ENCODE measurements around the gene CAMK2A.

The CAMK2A gene

DNA sequence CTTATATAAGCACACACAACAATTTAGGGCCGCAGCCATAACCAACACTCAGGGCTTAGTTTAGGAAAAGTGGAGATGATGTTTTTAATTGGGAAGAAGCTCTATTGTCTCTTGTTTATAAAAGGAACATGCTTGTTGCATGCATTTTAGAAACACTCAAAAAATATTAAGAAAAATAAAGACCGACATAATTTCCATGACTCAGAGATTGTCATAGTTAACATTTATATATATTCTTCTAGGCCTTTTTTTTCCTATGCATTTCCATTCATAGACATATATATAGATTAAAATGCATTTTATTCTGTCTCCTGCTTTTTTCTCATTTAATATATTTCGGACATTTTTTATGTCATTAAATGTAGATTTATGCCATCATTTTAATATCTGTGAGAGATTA lies 26.7 kb upstream of the CAMK2A start:
- no peak for DNase-seq (ENCODE audit: low read depth)

DNA sequence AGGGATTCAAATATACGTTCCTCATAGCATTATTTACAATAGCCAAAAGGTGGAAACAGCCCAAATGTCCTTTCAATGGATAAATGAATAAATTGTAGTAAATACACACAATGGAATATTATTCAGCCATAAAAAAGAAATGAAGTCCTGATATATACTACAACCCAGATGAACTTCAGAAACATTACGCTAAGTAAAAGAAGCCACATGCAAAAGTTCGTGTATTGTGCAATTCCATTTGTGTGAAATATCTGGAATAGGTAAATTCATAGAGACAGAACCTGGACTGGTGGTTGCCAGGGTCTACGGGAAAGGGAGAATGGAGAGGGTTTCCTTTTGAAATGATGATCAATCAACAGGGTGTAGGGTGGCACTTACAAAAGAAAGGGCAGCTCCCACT lies 25.7 kb upstream of the CAMK2A start:
- DNase-seq (ENCODE audit: low read depth), result no peak

DNA sequence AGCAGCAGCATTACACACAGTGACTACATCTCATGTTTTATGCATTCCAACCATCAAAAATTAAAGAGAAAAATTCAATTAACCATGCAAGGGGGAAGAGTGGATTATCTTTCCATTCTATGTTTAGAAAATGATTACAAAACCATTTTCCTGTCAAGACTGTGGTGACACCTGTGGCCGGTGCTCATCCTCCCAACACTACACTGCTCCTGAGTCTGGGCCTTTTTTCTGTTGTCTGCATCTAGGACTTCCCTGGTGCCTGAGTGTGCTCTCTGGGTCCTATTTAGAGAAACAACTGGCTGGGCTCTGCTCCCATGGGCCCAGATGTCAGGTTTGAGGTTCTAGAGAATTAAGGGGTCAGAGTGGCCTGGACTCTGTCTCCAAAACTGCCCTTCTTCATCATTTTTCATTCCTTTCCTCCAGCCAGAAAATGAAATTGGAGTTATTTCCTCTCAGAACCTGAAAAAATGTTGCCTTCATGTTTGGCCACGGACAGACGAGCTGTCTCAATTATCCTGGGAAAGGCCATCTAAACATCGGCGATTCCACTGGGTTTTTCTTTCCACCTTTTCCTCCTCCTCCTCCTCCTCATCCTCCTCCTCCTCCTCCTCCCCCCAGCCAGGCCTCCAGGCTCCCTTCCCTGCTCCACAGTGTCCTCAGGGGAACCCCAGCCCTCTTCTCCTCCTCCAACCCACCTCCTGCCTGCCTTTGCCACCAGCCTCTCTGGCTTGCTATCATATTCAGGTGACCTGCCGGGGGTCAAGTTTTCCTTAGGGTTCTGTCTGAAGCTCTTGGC lies 24.5 kb upstream of the CAMK2A start:
- no peak for DNase-seq (ENCODE audit: low read depth)

DNA sequence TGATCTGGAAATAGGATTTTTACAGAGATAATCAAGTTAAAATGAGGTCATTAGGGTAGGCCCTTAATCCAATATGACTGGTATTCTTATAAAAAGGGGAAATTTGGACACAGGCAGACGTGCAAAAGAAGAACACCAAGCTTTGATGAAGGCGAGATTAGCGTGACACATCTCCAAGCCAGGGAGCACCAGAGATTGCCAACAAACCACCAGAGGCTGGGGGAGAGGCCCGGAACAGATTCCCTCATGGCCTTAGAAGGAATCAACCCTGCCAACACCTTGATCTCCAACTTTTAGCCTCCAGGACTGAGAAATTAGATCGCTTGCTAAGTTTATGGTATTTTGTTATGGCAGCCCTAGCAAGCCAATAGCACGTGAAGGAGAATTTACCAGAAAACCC lies 23.9 kb upstream of the CAMK2A start:
- no peak for DNase-seq (ENCODE audit: low read depth)

DNA sequence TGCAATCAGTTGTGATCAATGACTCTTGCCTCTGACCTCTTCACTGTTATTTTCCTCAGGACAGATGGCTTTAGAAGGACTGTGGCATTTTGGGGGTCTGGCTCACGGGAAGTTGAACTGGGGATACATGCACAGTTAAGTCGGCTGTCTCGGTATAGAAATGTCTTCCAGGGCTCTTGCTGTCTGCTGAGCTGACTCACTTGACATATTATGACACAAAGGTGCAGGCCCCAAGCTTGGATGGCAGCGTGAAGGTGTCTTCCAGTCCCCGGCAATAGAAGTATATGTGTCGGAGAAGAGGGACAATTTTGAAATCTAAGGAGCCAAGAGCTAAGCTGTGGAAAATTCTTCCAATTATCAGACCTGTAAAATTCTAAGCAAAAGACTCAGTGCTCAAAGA lies 22.9 kb upstream of the CAMK2A start:
- no peak for DNase-seq (ENCODE audit: low read depth)

DNA sequence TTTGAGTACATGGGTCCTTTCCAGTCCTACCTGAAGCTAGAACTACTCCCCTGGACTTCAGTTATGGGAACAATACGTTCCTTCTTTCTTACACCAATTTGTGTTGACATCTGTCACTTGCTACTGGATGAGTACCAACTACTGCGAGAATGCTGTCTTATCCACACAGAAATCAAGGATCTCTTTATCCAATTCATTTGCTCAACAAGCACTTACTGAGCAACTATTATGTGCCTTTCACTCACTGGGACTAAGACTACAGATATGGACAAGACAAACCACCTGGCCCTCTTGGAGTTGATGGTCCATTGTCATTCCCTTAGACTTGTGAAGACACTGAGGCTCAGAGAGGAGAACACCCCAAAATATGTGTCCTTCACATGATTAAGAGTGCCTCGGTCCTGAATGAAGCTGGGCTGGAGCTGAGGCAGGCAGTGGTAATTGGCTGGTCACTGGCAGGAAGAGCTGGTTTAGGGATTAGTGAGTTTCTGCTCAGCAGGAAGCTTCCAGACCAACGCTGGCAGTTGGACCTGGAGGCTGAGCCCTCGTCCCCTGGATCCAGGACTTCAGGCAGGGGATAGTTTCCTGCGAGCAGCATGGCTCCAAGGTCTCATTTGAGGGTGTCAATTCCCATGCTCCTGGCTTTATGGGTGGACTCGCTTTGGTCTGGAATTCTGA lies 21.6 kb upstream of the CAMK2A start:
- DNase-seq (ENCODE audit: low read depth), result no peak

DNA sequence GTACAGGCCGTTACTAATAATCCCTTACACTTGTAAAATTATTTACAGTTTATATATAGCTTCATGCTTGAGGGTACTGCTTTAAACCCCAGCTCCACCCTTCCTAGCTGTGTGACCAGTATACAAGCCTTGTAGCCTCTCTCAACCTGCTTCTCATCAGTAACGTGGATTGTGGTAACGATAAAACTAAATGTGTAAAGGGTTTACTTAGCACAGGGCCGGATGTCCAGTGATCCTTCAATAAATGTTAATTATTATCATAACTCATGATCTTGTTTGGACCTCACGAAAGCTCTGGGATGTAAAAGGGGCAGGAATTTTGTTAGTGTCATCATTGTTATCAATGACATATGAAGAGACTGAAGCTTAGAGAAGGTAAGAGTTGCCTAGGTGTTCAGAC lies 20.7 kb upstream of the CAMK2A start:
- no peak for DNase-seq (ENCODE audit: low read depth)

DNA sequence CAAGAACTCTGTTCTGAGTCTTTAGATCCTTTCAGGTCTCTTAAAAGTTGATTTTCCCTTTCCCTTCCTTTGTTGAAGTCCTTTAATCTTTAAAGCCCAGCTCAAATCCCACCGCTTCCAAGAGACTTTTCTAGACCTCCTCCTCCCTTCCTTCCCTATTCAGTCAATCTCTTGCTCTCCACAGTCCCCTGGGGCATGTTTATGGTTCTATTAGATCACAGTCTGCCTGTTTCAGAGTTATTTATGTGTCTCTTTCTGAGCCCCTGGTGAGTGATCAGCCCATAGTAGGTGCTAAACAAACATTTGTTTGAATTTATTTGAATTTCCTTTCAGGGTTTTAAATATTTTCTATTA lies 20.3 kb upstream of the CAMK2A start:
- no peak for DNase-seq (ENCODE audit: low read depth)

DNA sequence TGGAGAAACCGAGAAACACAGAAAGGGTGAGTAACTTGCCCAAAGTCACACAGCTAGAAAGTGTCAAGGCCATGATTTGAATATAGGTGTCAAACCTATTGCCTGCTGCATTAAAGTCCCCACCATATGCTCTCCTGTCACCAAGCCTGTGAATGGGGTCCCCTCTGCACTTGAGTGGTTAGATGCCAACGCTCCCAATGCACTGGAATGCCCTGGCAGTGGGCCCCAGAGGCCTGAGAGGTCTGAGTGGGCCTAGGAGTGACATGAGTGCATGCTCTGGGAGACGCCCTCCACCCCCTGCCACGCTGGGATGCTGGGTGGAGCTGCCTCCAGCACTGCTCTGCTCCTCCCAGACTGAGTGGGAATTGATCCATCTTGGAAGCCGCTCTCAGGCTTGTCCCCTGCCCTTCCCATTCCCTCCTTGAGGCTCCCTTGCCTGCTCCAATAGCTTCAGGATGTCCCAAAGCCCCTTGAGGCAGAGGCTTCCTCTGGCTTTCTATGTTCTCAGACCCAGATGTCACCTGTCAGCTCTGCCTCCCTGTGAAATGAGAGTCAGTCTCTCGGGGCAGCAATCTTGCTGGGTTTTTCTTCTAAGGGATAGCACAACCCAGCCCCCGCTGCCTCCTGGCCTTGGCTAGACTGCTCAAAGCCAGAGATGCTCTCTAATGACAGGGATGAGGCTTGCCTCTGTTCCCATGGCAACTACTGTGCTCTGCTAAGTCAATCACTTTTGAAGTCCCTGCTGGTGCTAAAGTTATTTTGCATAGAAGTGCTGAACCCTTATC lies 19.7 kb upstream of the CAMK2A start:
- no peak for DNase-seq (ENCODE audit: low read depth)

DNA sequence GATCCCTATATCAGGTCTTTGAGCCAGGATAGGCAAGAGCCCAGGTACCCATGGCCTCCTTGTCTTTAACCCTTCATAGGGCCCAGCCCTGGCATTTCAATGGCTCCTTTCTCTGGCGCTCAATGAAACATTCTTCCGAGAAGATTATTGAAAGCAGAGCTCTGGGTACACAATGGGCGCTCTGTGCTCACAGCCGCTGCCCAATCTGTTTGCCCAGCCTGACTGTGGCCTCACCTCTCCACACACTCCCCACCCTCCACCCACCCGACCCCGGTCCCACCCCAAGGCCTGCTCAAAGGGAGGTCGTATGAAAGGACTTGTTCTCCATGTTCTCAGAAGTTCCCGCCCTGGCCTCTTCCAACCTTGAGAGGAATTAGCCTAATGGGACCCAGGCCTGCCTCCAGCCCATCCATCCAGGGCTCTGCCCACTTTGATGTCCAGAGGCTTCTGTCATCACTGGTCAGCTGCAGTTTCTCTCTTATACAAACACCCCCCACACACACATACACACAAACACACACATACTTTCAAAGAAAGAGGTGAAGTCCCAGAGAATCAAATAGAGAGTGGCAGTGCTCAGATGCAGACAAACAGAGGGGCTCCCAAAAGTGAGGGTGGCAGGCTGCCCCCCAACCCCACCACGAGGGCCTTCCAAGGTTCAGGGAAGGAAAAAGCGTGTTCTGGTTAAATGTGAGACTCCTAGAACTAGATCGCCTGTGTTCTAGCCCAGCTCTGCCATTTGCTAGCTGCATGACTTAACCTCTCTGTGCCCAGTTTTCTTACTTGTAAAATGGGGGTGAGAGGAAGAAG lies 18.2 kb upstream of the CAMK2A start:
- DNase-seq (ENCODE audit: low read depth), result no peak

DNA sequence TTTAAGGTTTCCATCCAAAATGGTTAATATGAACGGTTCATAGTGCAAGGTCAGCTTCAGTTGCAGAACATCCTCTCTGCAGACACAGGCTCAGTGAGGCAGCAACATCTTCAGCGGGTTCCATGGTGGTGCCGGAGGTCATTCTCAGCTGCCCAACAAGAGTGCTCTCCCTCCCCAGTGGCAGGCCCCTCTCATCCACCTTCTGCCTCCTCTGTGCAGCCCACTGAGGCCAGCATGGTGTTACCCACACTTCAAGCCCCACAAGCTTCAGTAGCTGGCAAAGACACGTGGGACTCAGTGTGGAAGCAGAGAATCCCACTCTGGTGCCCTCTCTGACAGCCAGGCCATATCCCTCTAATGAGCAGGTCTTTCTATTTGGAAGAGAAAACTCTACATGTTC lies 17.2 kb upstream of the CAMK2A start:
- DNase-seq (ENCODE audit: low read depth), result no peak

DNA sequence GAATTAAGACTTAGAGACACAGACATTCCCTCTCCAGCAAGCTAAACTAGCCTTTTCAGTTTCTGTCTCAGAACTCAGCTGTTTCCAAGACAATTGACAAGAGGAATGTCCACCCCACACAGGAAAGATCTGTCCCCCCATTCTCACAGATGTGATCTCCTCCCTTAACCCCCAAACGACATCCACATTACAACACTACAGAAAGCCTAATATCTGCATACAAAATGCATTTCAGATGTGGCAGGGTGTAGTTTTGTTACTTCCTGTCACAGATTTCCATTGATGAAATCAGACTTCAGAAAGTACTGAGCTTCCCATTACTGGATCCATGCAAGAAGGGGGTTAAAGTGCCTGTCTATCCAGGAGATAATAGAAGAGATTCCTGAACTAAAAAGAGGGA lies 16.0 kb upstream of the CAMK2A start:
- no peak for DNase-seq (ENCODE audit: low read depth)

DNA sequence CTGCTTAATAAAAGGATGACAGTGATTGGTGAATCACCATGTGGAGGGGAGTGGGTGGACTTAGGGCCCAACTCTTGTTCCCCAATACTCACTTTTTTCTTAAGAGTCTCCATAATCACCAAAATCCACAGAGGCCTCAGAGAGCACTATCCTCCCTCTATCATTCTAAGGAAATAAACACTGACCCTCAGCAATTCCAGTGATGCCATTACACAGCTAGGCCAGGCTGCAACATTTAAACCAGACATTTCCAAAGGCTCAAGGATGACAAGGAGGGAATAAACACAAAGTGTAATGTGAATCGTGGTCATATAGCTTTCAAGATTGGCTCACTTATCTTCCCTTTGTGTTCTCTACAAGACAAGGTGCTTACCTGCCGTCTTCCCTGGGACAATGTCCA lies 15.5 kb upstream of the CAMK2A start:
- no peak for DNase-seq (ENCODE audit: low read depth)

DNA sequence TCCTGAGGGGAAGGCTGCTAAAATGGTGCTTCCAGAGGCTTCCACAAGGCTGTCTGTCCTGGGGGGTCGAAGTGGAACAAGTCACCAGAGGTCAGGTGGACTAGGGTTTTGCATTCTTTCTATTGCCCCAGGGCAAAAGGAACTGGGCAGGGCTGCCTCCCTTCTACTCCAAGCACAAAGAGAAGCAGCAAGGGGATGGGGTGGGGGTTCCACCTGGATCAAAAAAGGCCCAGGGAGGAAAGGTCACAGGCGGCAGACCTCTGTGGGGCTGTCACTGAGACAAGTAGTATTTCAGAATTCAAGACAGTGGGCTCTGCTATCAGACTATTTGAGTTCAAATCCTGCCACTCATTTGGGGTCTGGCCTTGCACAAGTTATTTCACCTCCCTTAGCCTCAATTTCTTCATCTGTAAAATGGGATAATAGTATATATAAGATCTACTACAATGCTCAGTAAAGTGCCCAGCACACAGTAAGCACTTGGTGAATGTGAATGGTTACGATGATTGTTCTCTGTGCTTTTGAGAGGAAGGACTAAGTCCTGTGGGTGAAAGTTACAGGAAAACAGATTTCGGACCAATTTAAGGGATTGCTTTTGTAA lies 15.0 kb upstream of the CAMK2A start:
- no peak for DNase-seq (ENCODE audit: low read depth)

DNA sequence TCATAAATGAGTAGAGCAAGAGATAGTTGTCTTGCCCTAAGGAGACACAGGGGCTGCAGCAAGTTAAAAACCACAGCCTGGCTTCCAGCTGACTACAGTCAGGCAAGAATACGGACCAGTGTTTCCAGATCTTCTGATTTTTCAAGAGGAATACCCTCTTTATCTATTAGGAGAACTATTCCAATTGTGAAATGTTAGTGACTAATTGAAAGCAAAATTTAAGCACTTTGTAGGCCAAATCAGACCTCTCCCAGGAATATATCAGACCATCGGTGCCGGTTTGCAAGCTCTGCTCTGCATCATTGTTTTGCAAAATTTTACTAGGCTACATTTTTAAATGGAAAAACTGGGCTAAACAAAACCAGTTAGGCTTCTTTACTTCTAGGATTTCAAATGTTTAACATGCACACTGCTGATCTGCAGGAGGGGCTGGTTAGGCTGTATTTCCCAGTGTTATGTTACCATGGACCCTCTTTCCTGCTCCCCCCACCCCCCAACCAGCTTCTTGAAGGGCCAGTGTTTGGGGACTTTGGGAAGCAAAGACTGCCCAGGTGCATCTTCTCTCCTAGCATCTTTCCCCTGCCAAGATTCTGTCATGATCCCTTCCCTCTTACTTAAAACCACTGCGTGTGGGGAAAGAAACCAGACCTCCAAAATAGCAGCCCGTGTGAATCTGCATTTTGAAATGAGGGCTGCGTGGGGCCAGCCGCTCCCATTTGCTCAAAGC lies 14.2 kb upstream of the CAMK2A start:
- DNase-seq (ENCODE audit: low read depth), result no peak

DNA sequence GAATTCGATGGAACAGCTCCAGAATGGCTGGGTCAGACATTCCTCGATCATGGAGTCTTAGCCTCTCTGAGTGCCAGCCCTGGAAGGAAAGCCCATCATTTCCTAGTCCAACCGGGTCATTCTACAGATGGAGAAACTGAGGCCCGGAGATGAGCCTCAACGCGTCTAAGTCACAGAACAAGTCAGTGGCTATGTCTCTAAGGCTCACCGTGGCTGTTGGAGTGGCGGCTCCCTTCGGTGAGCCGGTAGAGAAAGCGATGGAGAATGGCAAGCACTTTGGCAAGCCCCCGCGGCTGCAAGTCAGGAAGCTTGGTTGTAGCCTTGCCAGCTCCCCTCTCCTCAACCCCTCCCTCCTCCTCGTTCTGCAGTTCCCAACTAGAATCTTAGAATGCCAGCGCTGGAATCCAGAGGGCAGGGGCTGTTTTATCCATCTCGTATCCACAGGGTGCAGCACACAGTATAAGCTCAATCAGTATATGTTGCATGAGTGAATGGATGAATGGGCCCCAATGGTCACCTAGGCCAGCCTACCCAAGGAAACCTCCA lies 13.6 kb upstream of the CAMK2A start:
- no peak for DNase-seq (ENCODE audit: low read depth)

DNA sequence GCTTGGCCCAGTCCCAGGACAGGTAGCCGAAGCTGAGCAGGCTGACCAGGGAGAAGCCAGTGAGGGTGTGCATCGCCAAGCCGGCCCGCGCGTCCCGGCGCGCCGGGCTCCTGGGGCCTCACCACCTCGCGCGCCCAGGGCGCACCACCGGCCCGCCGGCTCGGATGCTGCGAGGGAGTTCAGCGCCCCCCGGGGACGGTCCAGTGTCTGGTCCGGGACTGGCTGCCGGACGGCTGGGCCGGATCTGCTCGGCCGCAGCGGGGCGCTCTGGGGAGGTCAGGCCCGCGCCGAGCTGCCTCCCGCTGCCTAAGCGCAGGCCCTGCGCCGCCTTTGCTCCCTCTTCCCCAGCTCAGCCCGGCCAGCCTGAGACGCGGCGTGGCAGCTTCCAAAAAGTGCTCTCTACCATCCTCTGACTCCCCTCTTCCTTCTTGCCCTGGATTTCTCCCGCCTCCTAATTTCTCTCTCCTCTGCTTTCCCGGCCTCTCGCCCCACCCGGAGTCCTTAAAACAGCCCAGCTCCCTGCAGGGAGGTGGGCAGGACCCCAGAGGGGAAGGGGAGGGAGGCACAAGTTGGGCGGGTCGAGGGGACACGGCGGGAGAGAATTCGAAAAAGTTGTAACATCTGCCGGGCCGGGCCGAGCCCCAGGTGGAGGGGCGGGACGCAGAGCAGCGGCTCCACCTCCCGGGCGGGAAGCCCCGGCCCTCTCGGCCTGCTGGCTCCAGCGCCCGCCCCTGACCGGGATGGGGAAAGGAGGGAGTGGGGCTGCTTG lies 12.9 kb upstream of the CAMK2A start, which contains the start of gene ARSI:
Gene ARSI (minus strand): TSS at position 605 of the 769 bp plus-strand sequence. CDS start 532 bp downstream, at position 73.
- DNase-seq (ENCODE audit: low read depth), result no peak

DNA sequence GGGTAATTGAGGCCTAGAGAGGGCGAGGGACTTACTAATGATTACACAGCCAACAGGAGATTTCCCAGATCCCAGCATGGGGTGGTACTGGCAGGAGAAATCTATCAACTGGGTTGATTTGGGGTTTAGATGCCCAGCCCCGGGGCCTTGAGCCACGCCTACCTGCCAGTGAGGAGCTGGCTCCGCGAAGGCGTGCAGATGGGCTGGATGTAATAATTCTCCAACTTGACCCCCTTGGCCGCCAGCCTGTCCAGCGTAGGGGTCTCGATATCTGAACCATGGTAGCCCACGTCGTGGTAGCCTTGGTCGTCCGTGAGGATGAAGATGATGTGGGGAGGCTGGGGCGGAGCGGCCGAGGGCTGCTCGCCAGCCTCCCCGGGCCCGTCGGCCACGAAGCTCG lies 12.3 kb upstream of the CAMK2A start:
- DNase-seq (ENCODE audit: low read depth), result no peak

DNA sequence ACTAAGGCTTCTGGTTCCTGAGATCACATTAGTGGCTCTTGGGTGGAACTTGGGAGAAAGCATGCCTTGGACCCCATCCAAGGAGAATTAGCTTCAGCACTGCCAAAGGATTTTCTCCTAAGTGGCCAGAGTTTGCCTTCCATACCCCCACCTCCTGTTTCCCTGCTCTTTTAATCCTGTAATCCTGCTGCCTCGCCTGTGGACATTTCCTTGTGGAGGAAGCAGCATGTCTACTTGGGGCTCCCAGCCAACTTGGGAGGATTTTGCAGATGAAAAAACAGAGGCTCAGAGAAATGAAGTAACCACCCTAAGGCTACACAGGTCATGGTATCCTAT lies 11.6 kb upstream of the CAMK2A start:
- no peak for DNase-seq (ENCODE audit: low read depth)

DNA sequence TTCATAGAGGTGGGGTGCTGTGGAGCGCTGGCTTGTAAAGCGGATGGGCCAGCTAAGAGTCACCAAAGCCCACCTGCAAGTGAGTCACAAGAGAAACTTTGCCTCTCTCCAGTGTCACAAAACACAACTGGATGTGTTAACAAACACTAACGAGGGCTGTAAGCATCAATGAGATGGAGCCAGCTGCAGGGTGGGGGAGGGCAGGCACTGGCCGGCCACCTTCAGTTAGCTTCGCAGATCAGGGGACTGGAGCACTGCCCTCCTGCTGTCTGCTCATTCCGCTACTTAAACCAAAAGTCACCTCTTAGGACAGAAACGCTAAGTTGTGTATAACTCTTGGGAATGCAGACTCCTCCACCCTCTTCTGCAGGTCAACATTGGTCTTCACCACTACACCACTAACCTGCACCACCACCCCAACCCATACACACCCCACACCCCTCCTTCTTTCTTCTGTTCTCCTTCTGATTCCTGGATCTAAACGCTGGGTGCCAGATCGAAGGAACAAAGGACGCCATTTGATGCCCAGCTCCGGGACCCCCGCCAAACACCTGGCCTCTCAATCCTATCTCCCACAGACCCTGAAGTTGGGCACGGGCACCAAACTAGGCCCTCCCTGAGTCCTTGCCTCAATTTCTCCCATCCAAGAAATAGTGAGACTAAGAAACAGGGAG lies 11.1 kb upstream of the CAMK2A start:
- no peak for DNase-seq (ENCODE audit: low read depth)

All from stimulated activated CD8-positive, alpha-beta memory T cell treated with anti-CD3 and anti-CD28 coated beads, Interleukin-12 subunit alpha, Interleukin-12 subunit beta, amount 100 ng/mL, for 4 hours (primary cell).